ENCODE measurements around the gene RHBDL1.

GRCh38 chr16:625977-626765 is 49.3 kb upstream of the RHBDL1 start:
- TF ChIP-seq POLR2A (IDR thresholded peaks at IDR 0.05; ENCODE audit: low read depth, low read length) (no peak), MAX (IDR thresholded peaks at IDR 0.05; ENCODE audit: insufficient read depth, insufficient read length) (no peak), EZH2 (IDR thresholded peaks at IDR 0.05; ENCODE audit: borderline replicate concordance, low read depth, low read length, severe bottlenecking) (no peak), CTCF (IDR thresholded peaks at IDR 0.05; ENCODE audit: extremely low read depth in 1 of 2, insufficient read depth in 1 of 2, low read depth in 1 of 2, low read length in 2 of 2) (no peak), MYC (IDR thresholded peaks at IDR 0.05; ENCODE audit: low read depth, low read length) (no peak), POLR2AphosphoS5 (IDR thresholded peaks at IDR 0.05; ENCODE audit: insufficient read depth, low read depth, low read length) (no peak), FOS (IDR thresholded peaks at IDR 0.05; ENCODE audit: borderline replicate concordance, insufficient read depth, low read length) (no peak), JUN (IDR thresholded peaks at IDR 0.05; ENCODE audit: borderline replicate concordance, insufficient read depth, insufficient read length, low read depth) (no peak), GATA2 (IDR thresholded peaks at IDR 0.05; ENCODE audit: insufficient read depth, insufficient read length, low read depth, low read length) (no peak)

All from endothelial cell of umbilical vein (primary cell).